Fibroblast of lung (primary cell): Measurements from ENCODE around the gene S100A3.

ENCODE experiments used
- CTCF ChIP-seq, 2 donors: IDR thresholded peaks in 1 of 2; conservative IDR thresholded peaks in 1 of 2; 1 replicate in 1 of 2; 2 replicates in 1 of 2; pipeline ENCODE4 v1.5.1; 2011 to 2012; ENCODE audit warnings: low read length in 2 of 2, control low read depth in 1 of 2, inconsistent platforms in 1 of 2, low read depth in 1 of 2, mild to moderate bottlenecking in 1 of 2
- EZH2 ChIP-seq: IDR thresholded peaks from 2 replicates; pipeline ENCODE4 v1.5.1; 2012; ENCODE audit warnings: low read length, control low read depth, mild to moderate bottlenecking; ENCODE audit errors: missing control alignments

GRCh38 chr1:153509036-153509435 lies 40.0 kb downstream of the S100A3 start:
- no peak for TF ChIP-seq CTCF (conservative IDR thresholded peaks at IDR 0.05 in 1 of 2, IDR thresholded peaks at IDR 0.05 in 1 of 2; ENCODE audit: low read depth in 1 of 2, low read length in 2 of 2)
- no peak for TF ChIP-seq EZH2
